ENCODE results near the gene LOC101059915.
A peak's percentile ranks its signal among the peaks of the same experiment; 100 is the strongest.

The LOC101059915 gene

GRCh38 chrX:71667328-71668247 lies at the start of gene LOC101059915:
Gene LOC101059915, plus strand, starts transcription at chrX:71667546.
- no peaks in the 10 kb centered on the region for H3K27me3 ChIP-seq
- H3K4me1 ChIP-seq: no peaks in the 10 kb centered on the region
- intact Hi-C loops (cut with DNase I): no loop called here
- TF ChIP-seq POLR2A (IDR thresholded peaks at IDR 0.05) (no peak), POLR2AphosphoS5 (IDR thresholded peaks at IDR 0.05; ENCODE audit: insufficient read depth in 1 of 2, low read depth in 1 of 2) (no peak), CTCF (IDR thresholded peaks at IDR 0.05) (no peak)
- no peaks in the 10 kb centered on the region for H3K9me3 ChIP-seq
- peak in 1 of 2 donors; percentile 58 for DNase-seq (ENCODE audit: extremely low spot score in 2 of 2)
- H3K27ac ChIP-seq: no peak within 1 kb of the TSS
- H3K4me3 ChIP-seq: no peak within 1 kb of the TSS
- H3K36me3 ChIP-seq: no peaks in the 10 kb centered on the region

GRCh38 chrX:71617742-71618141 lies 49.6 kb upstream of the LOC101059915 start:
- Histone ChIP-seq H3K4me3 (no peak overlapping the region), H3K36me3 (peaks cover 0 to 10% of the 10 kb centered on the region in 2 donors), H3K9me3 (no peaks in the 10 kb centered on the region), H3K27ac (no peak overlapping the region), H3K27me3 (no peaks in the 10 kb centered on the region), H3K4me1 (peaks cover 13% of the 10 kb centered on the region)
- DNase-seq (ENCODE audit: extremely low spot score in 2 of 2): no peak
- intact Hi-C loops (cut with DNase I): no loop called here
- TF ChIP-seq POLR2AphosphoS5 (IDR thresholded peaks at IDR 0.05; ENCODE audit: insufficient read depth in 1 of 2, low read depth in 1 of 2): no peak
- no peak for TF ChIP-seq CTCF (IDR thresholded peaks at IDR 0.05)
- TF ChIP-seq POLR2A (IDR thresholded peaks at IDR 0.05): no peak

- Histone ChIP-seq H3K36me3 (peaks cover 0 to 6% of the 10 kb centered on the region in 2 donors), H3K27me3 (no peaks in the 10 kb centered on the region), H3K4me1 (peaks cover 19% of the 10 kb centered on the region), H3K27ac (no peak within 1 kb of the TSS), H3K9me3 (no peaks in the 10 kb centered on the region), H3K4me3 (no peak within 1 kb of the TSS)
- DNase-seq (ENCODE audit: extremely low spot score in 2 of 2): no peak
- intact Hi-C loops (cut with DNase I): no loop called here
- TF ChIP-seq POLR2A (IDR thresholded peaks at IDR 0.05): no peak
- TF ChIP-seq POLR2AphosphoS5 (IDR thresholded peaks at IDR 0.05; ENCODE audit: insufficient read depth in 1 of 2, low read depth in 1 of 2): no peak
- TF ChIP-seq CTCF (IDR thresholded peaks at IDR 0.05): no peak
Observed at GRCh38 chrX:71618303-71618721, 49.0 kb upstream of the LOC101059915 start, which contains the start of gene CXCR3. Gene CXCR3, minus strand, starts transcription at chrX:71618511. Its CDS starts 62 bp downstream, at chrX:71618449.

- peaks cover 0 to 4% of the 10 kb centered on the region in 2 donors for H3K36me3 ChIP-seq
- DNase-seq (ENCODE audit: extremely low spot score in 2 of 2): no peak
- no peak overlapping the region for H3K4me3 ChIP-seq
- H3K4me1 ChIP-seq: peaks cover 22% of the 10 kb centered on the region
- no peaks in the 10 kb centered on the region for H3K9me3 ChIP-seq
- no peak overlapping the region for H3K27ac ChIP-seq
- no peaks in the 10 kb centered on the region for H3K27me3 ChIP-seq
- TF ChIP-seq POLR2AphosphoS5 (IDR thresholded peaks at IDR 0.05; ENCODE audit: insufficient read depth in 1 of 2, low read depth in 1 of 2) (no peak), CTCF (IDR thresholded peaks at IDR 0.05) (no peak), POLR2A (IDR thresholded peaks at IDR 0.05) (no peak)
- intact Hi-C loops (cut with DNase I): no loop called here
Observed at GRCh38 chrX:71618787-71619186, 48.6 kb upstream of the LOC101059915 start.

- H3K4me3 ChIP-seq: no peak overlapping the region
- intact Hi-C loops (cut with DNase I): no loop called here
- TF ChIP-seq POLR2AphosphoS5 (IDR thresholded peaks at IDR 0.05; ENCODE audit: insufficient read depth in 1 of 2, low read depth in 1 of 2) (no peak), POLR2A (IDR thresholded peaks at IDR 0.05) (no peak), CTCF (IDR thresholded peaks at IDR 0.05) (no peak)
- peaks cover 22% of the 10 kb centered on the region for H3K4me1 ChIP-seq
- no peak for DNase-seq (ENCODE audit: extremely low spot score in 2 of 2)
- no peaks in the 10 kb centered on the region for H3K9me3 ChIP-seq
- H3K27ac ChIP-seq: no peak overlapping the region
- H3K27me3 ChIP-seq: no peaks in the 10 kb centered on the region
- H3K36me3 ChIP-seq: peaks cover 0 to under 1% of the 10 kb centered on the region in 2 donors
Observed at GRCh38 chrX:71619193-71619592, 48.2 kb upstream of the LOC101059915 start.

All from vagina (tissue), 2 donors.